GM12872 (cell line): ENCODE results near the gene HORMAD1.

ENCODE experiments used
- CTCF ChIP-seq: IDR thresholded peaks from 3 replicates; pipeline ENCODE4 v1.5.1; 2011; ENCODE audit warnings: low read depth, mild to moderate bottlenecking, low read length, moderate library complexity; ENCODE audit not compliant: insufficient read depth

Gene HORMAD1

GRCh38 chr1:150720703-150721102, at the start of gene HORMAD1:
Gene HORMAD1 (minus strand): TSS chr1:150720895. CDS start chr1:150719505, 1,390 bp downstream.
- TF ChIP-seq CTCF: no peak

- TF ChIP-seq CTCF: no peak
These were observed 44.7 kb upstream of the HORMAD1 start, which contains the start of gene CTSS for GRCh38 chr1:150765296-150765976. Gene CTSS (minus strand): TSS chr1:150765778. CDS start chr1:150764763, 1,015 bp downstream.

- TF ChIP-seq CTCF: no peak
These were observed 44.0 kb upstream of the HORMAD1 start for GRCh38 chr1:150764617-150765101.

GRCh38 chr1:150763018-150763417, 42.3 kb upstream of the HORMAD1 start:
- no peak for TF ChIP-seq CTCF

GRCh38 chr1:150762552-150762951, 41.9 kb upstream of the HORMAD1 start:
- no peak for TF ChIP-seq CTCF

- no peak for TF ChIP-seq CTCF
These were observed 41.1 kb upstream of the HORMAD1 start for GRCh38 chr1:150761801-150762200.

GRCh38 chr1:150760013-150760412, 39.3 kb upstream of the HORMAD1 start:
- TF ChIP-seq CTCF: no peak
